ENCODE results near the gene POU2F3.

Gene POU2F3

GRCh38 chr11:120344302-120345004 is 104.5 kb downstream of the POU2F3 start:
- TF ChIP-seq SIN3A (IDR thresholded peaks at IDR 0.05; ENCODE audit: borderline replicate concordance, insufficient read depth, low read length) (no peak), REST (IDR thresholded peaks at IDR 0.05; ENCODE audit: insufficient read depth in 1 of 2, low read depth in 2 of 2, low read length in 2 of 2) (no peak)

GRCh38 chr11:120346233-120346632 is 106.3 kb downstream of the POU2F3 start:
- no peak for TF ChIP-seq REST (IDR thresholded peaks at IDR 0.05; ENCODE audit: insufficient read depth in 1 of 2, low read depth in 2 of 2, low read length in 2 of 2)
- TF ChIP-seq POLR2AphosphoS5 (IDR thresholded peaks at IDR 0.05; ENCODE audit: low read depth, low read length), result no peak
- TF ChIP-seq FOXP2 (optimal IDR thresholded peaks at IDR 0.05; ENCODE audit: borderline replicate concordance, extremely low read depth, extremely low read length, insufficient read depth), result no peak
- TF ChIP-seq TAF1 (IDR thresholded peaks at IDR 0.05; ENCODE audit: borderline replicate concordance, insufficient read depth, low read length), result no peak
- TF ChIP-seq SIN3A (IDR thresholded peaks at IDR 0.05; ENCODE audit: borderline replicate concordance, insufficient read depth, low read length), result no peak

- TF ChIP-seq FOXP2 (optimal IDR thresholded peaks at IDR 0.05; ENCODE audit: borderline replicate concordance, extremely low read depth, extremely low read length, insufficient read depth) (no peak), REST (IDR thresholded peaks at IDR 0.05; ENCODE audit: insufficient read depth in 1 of 2, low read depth in 2 of 2, low read length in 2 of 2) (no peak), POLR2AphosphoS5 (IDR thresholded peaks at IDR 0.05; ENCODE audit: low read depth, low read length) (no peak), TAF1 (IDR thresholded peaks at IDR 0.05; ENCODE audit: borderline replicate concordance, insufficient read depth, low read length) (no peak), SIN3A (IDR thresholded peaks at IDR 0.05; ENCODE audit: borderline replicate concordance, insufficient read depth, low read length) (no peak)
Observed at GRCh38 chr11:120350637-120351036, 110.7 kb downstream of the POU2F3 start.

GRCh38 chr11:120352405-120352804 is 112.5 kb downstream of the POU2F3 start:
- TF ChIP-seq REST (IDR thresholded peaks at IDR 0.05; ENCODE audit: insufficient read depth in 1 of 2, low read depth in 2 of 2, low read length in 2 of 2), result no peak
- no peak for TF ChIP-seq TAF1 (IDR thresholded peaks at IDR 0.05; ENCODE audit: borderline replicate concordance, insufficient read depth, low read length)
- no peak for TF ChIP-seq POLR2AphosphoS5 (IDR thresholded peaks at IDR 0.05; ENCODE audit: low read depth, low read length)
- TF ChIP-seq FOXP2 (optimal IDR thresholded peaks at IDR 0.05; ENCODE audit: borderline replicate concordance, extremely low read depth, extremely low read length, insufficient read depth), result no peak
- no peak for TF ChIP-seq SIN3A (IDR thresholded peaks at IDR 0.05; ENCODE audit: borderline replicate concordance, insufficient read depth, low read length)

- TF ChIP-seq SIN3A (IDR thresholded peaks at IDR 0.05; ENCODE audit: borderline replicate concordance, insufficient read depth, low read length) (no peak), FOXP2 (optimal IDR thresholded peaks at IDR 0.05; ENCODE audit: borderline replicate concordance, extremely low read depth, extremely low read length, insufficient read depth) (no peak), POLR2AphosphoS5 (IDR thresholded peaks at IDR 0.05; ENCODE audit: low read depth, low read length) (no peak)
Observed at GRCh38 chr11:120354068-120354467, 114.1 kb downstream of the POU2F3 start.
